Type B pancreatic cell (in vitro differentiated cells): ENCODE data around the gene ZBTB39. TPM values are rescaled to one million over a fixed set of nuclear protein-coding genes. Genes with fewer than 3 reads are reported as not detected.

Experiments used
- DNase-seq: peaks from one replicate; pipeline ENCODE4 v3.0.0; 2021; ENCODE audit warnings: mixed read lengths; ENCODE audit not compliant: unreplicated experiment; ENCODE audit errors: extremely low spot score
- H3K27ac Mint-ChIP-seq: 2 replicates; pipeline ENCODE4 v1.8.0; 2021; ENCODE audit warnings: mild to moderate bottlenecking, mixed read lengths
- H3K27me3 Mint-ChIP-seq: 2 replicates; pipeline ENCODE4 v1.8.0; 2021; ENCODE audit warnings: mixed read lengths
- H3K36me3 Mint-ChIP-seq: 2 replicates; pipeline ENCODE4 v1.8.0; 2021; ENCODE audit warnings: mixed read lengths
- H3K4me1 Mint-ChIP-seq: one replicate; pipeline ENCODE4 v1.8.0; 2021; ENCODE audit warnings: mixed read lengths; ENCODE audit not compliant: unreplicated experiment
- H3K4me3 Mint-ChIP-seq: 2 replicates; pipeline ENCODE4 v1.8.0; 2021; ENCODE audit warnings: mild to moderate bottlenecking, mixed read lengths
- H3K9me3 Mint-ChIP-seq: 2 replicates; pipeline ENCODE4 v1.8.0; 2021; ENCODE audit warnings: mixed read lengths
- CTCF ChIP-seq: fragments of 200-600 bp; sonication (generic); conservative IDR thresholded peaks from 2 replicates; pipeline ENCODE4 v1.5.0; 2021; ENCODE audit warnings: antibody characterized with exemption, mild to moderate bottlenecking
- total RNA-seq: library from RNA; stranded (reverse); gene quantifications from 2 replicates; pipeline ENCODE4 v1.2.1, GENCODE V29; 2021; ENCODE audit warnings: low replicate concordance

The ZBTB39 gene
- total RNA-seq, 1 donor from 2014 or later = 18.1 TPM

- Mint-ChIP-seq H3K36me3 (peaks cover 4% of the 10 kb centered on the region), H3K27me3 (peaks cover 24% of the 10 kb centered on the region), H3K4me1 (no peaks in the 10 kb centered on the region), H3K27ac (no peak overlapping the region), H3K4me3 (no peak overlapping the region), H3K9me3 (peaks cover 4% of the 10 kb centered on the region)
- no peak for TF ChIP-seq CTCF
- DNase-seq = no peak
These were observed 47.9 kb downstream of the ZBTB39 start for GRCh38 chr12:56958422-56958821.

GRCh38 chr12:56957229-56958052, 48.9 kb downstream of the ZBTB39 start, which contains the start of gene RDH16:
Gene RDH16 (minus strand): TSS chr12:56957608. CDS start chr12:56957462, 146 bp downstream.
- Mint-ChIP-seq H3K4me3 (no peak within 1 kb of the TSS), H3K27me3 (peaks cover 23% of the 10 kb centered on the region), H3K36me3 (peaks cover 3% of the 10 kb centered on the region), H3K9me3 (peaks cover 4% of the 10 kb centered on the region), H3K4me1 (no peaks in the 10 kb centered on the region), H3K27ac (peak within 1 kb of the TSS; percentile 22)
- DNase-seq = no peak
- TF ChIP-seq CTCF = no peak

- Mint-ChIP-seq H3K36me3 (no peaks in the 10 kb centered on the region), H3K4me1 (no peaks in the 10 kb centered on the region), H3K9me3 (peaks cover 4% of the 10 kb centered on the region), H3K27ac (no peak overlapping the region), H3K27me3 (peaks cover 14% of the 10 kb centered on the region), H3K4me3 (no peak overlapping the region)
- TF ChIP-seq CTCF = no peak
- no peak for DNase-seq
These were observed 50.6 kb downstream of the ZBTB39 start for GRCh38 chr12:56955631-56956256.

GRCh38 chr12:56954958-56955355, 51.4 kb downstream of the ZBTB39 start:
- H3K27me3 Mint-ChIP-seq = peaks cover 9% of the 10 kb centered on the region
- no peak overlapping the region for H3K4me3 Mint-ChIP-seq
- no peak overlapping the region for H3K27ac Mint-ChIP-seq
- no peak for TF ChIP-seq CTCF
- peaks cover 4% of the 10 kb centered on the region for H3K9me3 Mint-ChIP-seq
- H3K4me1 Mint-ChIP-seq = no peaks in the 10 kb centered on the region
- no peaks in the 10 kb centered on the region for H3K36me3 Mint-ChIP-seq
- no peak for DNase-seq

GRCh38 chr12:56954057-56954957, 52.0 kb downstream of the ZBTB39 start:
- H3K9me3 Mint-ChIP-seq = peaks cover 1% of the 10 kb centered on the region
- H3K27ac Mint-ChIP-seq = no peak overlapping the region
- peaks cover 9% of the 10 kb centered on the region for H3K27me3 Mint-ChIP-seq
- no peak for DNase-seq
- no peaks in the 10 kb centered on the region for H3K36me3 Mint-ChIP-seq
- no peak for TF ChIP-seq CTCF
- no peak overlapping the region for H3K4me3 Mint-ChIP-seq
- H3K4me1 Mint-ChIP-seq = no peaks in the 10 kb centered on the region
